MM.1S (cell line): ENCODE results near the gene ZNF581.

Experiments
- DNase-seq: peaks from one replicate; pipeline ENCODE4 v3.0.0-alpha.2; 2015
- H2AFZ ChIP-seq: fragments of 300-600 bp; sonication (generic); 2 replicates; pipeline ENCODE4 v1.6.0; 2016; ENCODE audit warnings: antibody characterized with exemption, low read length
- H3F3A ChIP-seq: fragments of 300-600 bp; sonication (generic); 2 replicates; pipeline ENCODE4 v1.6.1; 2016; ENCODE audit warnings: mild to moderate bottlenecking, antibody characterized with exemption, low read length, moderate library complexity, mixed read lengths; ENCODE audit not compliant: insufficient read depth
- H3K27ac ChIP-seq: fragments of 300-600 bp; sonication (generic); 2 replicates; pipeline ENCODE4 v1.5.1; 2016; ENCODE audit warnings: mild to moderate bottlenecking, low read length
- H3K27me3 ChIP-seq: fragments of 300-600 bp; sonication (generic); replicated peaks from 2 replicates; pipeline ENCODE4 v1.6.0; 2016; ENCODE audit warnings: low read length; ENCODE audit not compliant: insufficient read depth
- H3K36me3 ChIP-seq: fragments of 300-600 bp; sonication (generic); replicated peaks from 2 replicates; pipeline ENCODE4 v1.6.1; 2016; ENCODE audit warnings: mild to moderate bottlenecking, low read length, mixed read lengths; ENCODE audit not compliant: insufficient read depth
- H3K4me1 ChIP-seq: fragments of 300-600 bp; sonication (generic); 2 replicates; pipeline ENCODE4 v1.6.1; 2016; ENCODE audit warnings: low read length, mixed read lengths
- H3K4me2 ChIP-seq: fragments of 300-600 bp; sonication (generic); 2 replicates; pipeline ENCODE4 v1.6.0; 2016; ENCODE audit warnings: low read depth, low read length
- H3K4me3 ChIP-seq: fragments of 300-600 bp; sonication (generic); 2 replicates; pipeline ENCODE4 v1.5.1; 2016; ENCODE audit warnings: low read length, mixed read lengths
- H3K79me2 ChIP-seq: fragments of 300-600 bp; sonication (generic); 2 replicates; pipeline ENCODE4 v1.6.1; 2016; ENCODE audit warnings: mixed run types, low read length, mixed read lengths
- H3K9ac ChIP-seq: fragments of 300-600 bp; sonication (generic); 2 replicates; pipeline ENCODE4 v1.6.1; 2016; ENCODE audit warnings: low read length, mixed read lengths
- H3K9me2 ChIP-seq: fragments of 300-600 bp; sonication (generic); replicated peaks from 2 replicates; pipeline ENCODE4 v1.6.1; 2016; ENCODE audit warnings: mild to moderate bottlenecking, low read length, mixed read lengths; ENCODE audit not compliant: insufficient read depth
- H3K9me3 ChIP-seq: fragments of 300-600 bp; sonication (generic); replicated peaks from 2 replicates; pipeline ENCODE4 v1.6.1; 2016; ENCODE audit warnings: mild to moderate bottlenecking, low read length, mixed read lengths; ENCODE audit not compliant: insufficient read depth
- H4K20me1 ChIP-seq: fragments of 300-600 bp; sonication (generic); 2 replicates; pipeline ENCODE4 v1.6.1; 2016; ENCODE audit warnings: mild to moderate bottlenecking, low read length, moderate library complexity, mixed read lengths; ENCODE audit not compliant: insufficient read depth
- CTCF ChIP-seq: fragments of 300-600 bp; sonication (generic); IDR thresholded peaks from 2 replicates; pipeline ENCODE4 v1.5.1; 2016; ENCODE audit warnings: antibody characterized with exemption, low read length, mixed read lengths
- EZH2 ChIP-seq: fragments of 300-600 bp; sonication (generic); optimal IDR thresholded peaks from 2 replicates; pipeline ENCODE3; 2017; ENCODE audit warnings: low read depth, mild to moderate bottlenecking, antibody characterized with exemption, low read length, mixed read lengths
- EZH2phosphoT487 ChIP-seq: fragments of 300-600 bp; sonication (generic); IDR thresholded peaks from 2 replicates; pipeline ENCODE4 v1.6.1; 2018; ENCODE audit warnings: antibody characterized with exemption, low read length

ZNF581 gene

GRCh38 chr19:55601084-55601483, 42.4 kb upstream of the ZNF581 start:
- Histone ChIP-seq H3K27ac (no peak overlapping the region), H3K9me2 (no peaks in the 10 kb centered on the region), H3K4me3 (peak overlapping the region; percentile 66), H4K20me1 (no peaks in the 10 kb centered on the region), H2AFZ (0 out of 2 replicates have a peak overlapping the region, but pooled peaks have one; percentile 40), H3K27me3 (no peaks in the 10 kb centered on the region), H3K9me3 (no peaks in the 10 kb centered on the region), H3K4me2 (peak overlapping the region; percentile 88), H3K79me2 (0 out of 2 replicates have a peak, but pooled peaks cover 7% of the 10 kb centered on the region), H3F3A (peaks cover 35% of the 10 kb centered on the region), H3K4me1 (peaks cover 12% of the 10 kb centered on the region; the same call in 1 of the 2 replicates), H3K36me3 (no peaks in the 10 kb centered on the region), H3K9ac (peak overlapping the region; percentile 68; the same call in 1 of the 2 replicates)
- no peak for DNase-seq
- no peak for TF ChIP-seq EZH2
- no peak for TF ChIP-seq CTCF
- TF ChIP-seq EZH2phosphoT487 = no peak

DNA sequence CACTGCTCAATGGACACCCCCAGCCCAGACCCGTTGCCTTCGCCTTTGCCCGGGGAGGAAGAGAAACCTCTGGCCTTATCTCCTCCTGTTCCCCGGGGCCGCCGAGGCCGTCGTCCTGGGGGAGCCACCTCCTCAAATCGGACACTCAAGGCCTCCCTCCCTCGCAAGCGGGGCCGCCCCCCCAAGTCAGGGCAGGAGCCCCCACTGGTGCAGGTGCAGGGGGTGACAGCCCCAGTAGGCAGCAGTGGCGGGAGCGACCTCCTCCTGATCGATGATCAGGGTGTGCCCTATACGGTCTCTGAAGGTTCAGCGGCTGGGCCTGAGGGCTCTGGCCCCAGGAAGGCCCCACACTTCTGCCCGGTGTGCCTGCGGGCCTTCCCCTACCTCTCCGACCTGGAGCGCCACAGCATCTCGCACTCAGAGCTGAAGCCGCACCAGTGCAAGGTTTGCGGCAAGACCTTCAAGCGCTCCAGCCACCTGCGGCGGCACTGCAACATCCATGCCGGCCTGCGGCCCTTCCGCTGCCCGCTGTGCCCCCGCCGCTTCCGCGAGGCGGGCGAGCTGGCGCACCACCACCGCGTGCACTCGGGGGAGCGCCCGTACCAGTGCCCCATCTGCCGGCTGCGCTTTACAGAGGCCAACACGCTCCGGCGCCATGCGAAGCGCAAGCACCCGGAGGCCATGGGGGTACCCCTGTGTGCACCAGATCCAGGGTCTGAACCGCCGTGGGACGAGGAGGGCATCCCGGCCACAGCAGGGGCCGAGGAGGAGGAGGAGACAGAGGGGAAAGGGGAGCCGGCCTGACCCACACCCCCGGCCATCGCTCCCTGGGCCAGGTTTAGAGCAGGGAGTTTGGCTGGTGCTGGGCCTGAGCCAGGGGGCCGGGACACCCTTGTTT, 41.1 kb upstream of the ZNF581 start:
- peaks cover 18% of the 10 kb centered on the region for H3K4me1 ChIP-seq
- no peak for DNase-seq

DNA sequence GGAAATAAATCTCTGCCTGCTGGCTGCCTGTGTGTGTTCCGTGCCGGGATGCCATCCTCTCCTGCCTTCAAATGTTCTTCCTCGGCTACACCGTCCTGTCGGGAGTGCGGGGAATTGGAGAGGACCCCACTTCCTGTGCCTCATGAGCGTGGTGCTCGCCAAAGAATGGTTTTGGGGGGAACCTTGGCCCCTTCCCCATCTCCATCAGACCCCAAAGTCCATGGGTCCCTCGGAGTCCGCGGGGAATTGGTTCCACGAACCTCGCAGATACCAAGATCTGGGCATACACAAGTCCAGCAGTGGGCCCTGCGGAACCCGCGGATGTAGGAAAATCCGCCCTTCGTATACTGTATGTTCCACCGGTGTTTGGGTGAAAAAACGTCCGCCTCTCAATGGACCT, 40.3 kb upstream of the ZNF581 start:
- Histone ChIP-seq H2AFZ (no peak overlapping the region), H3K27me3 (no peaks in the 10 kb centered on the region), H4K20me1 (no peaks in the 10 kb centered on the region), H3K79me2 (peaks cover 23% of the 10 kb centered on the region), H3K9ac (no peak overlapping the region), H3K4me1 (peaks cover 18% of the 10 kb centered on the region), H3K9me2 (no peaks in the 10 kb centered on the region), H3K27ac (no peak overlapping the region), H3K36me3 (no peaks in the 10 kb centered on the region), H3K4me2 (no peak overlapping the region), H3F3A (peaks cover 37% of the 10 kb centered on the region), H3K9me3 (no peaks in the 10 kb centered on the region), H3K4me3 (no peak overlapping the region)
- TF ChIP-seq CTCF = no peak
- no peak for TF ChIP-seq EZH2
- TF ChIP-seq EZH2phosphoT487 = no peak
- no peak for DNase-seq

More for the DNA sequence above, 41.1 kb upstream of the ZNF581 start:
- Histone ChIP-seq H3K4me3 (no peak overlapping the region), H3K36me3 (no peaks in the 10 kb centered on the region), H3K9me3 (no peaks in the 10 kb centered on the region), H2AFZ (no peak overlapping the region), H3F3A (peaks cover 37% of the 10 kb centered on the region), H3K9ac (no peak overlapping the region), H4K20me1 (no peaks in the 10 kb centered on the region), H3K27me3 (no peaks in the 10 kb centered on the region), H3K4me2 (no peak overlapping the region), H3K9me2 (no peaks in the 10 kb centered on the region), H3K27ac (no peak overlapping the region), H3K79me2 (peaks cover 18% of the 10 kb centered on the region)
- TF ChIP-seq EZH2 (no peak), EZH2phosphoT487 (no peak), CTCF (no peak)
